Erythroblast (primary cell): Measurements from ENCODE around the gene PCDHB8.
"Not testable (repeated sequence)": the region's sequence is repeated elsewhere in the genome, so short reads cannot be mapped to it uniquely, and the experiment has no call there.

Experiments used
- GATA1 ChIP-seq: IDR thresholded peaks from 2 replicates; pipeline ENCODE4 v1.6.1; 2011; ENCODE audit warnings: low read depth, mild to moderate bottlenecking, control low read depth, low read length, moderate library complexity
- POLR2A ChIP-seq: IDR thresholded peaks from 2 replicates; pipeline ENCODE4 v1.6.1; 2011; ENCODE audit warnings: mild to moderate bottlenecking, low read length

GRCh38 chr5:141157901-141158300, 19.7 kb upstream of the PCDHB8 start:
- TF ChIP-seq POLR2A, GATA1: not testable (repeated sequence)
